Measurements from ENCODE around the gene ENPP1.

DNA sequence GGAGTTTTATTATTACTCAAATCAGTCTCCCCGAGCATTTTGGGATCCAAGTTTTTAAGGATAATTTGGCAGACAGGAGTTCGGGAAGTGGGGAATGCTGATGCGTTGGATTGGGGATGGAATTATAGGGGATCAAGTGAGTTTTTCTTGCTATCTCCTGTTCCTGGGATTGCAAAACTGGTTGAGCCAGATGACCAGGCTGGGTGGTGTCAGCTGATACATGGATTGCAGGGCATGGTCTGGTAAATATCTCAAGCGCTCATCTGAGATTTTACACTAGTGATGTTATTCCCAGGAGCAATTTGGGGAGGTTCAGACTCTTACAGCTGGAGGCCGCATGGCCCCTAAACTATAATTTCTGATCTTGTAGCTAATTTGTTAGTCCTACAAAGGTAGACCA, 54.7 kb downstream of the ENPP1 start:
- no peak for TF ChIP-seq TAF1 (IDR thresholded peaks at IDR 0.05; ENCODE audit: low read depth, low read length)
- no peak for TF ChIP-seq PAX5 (IDR thresholded peaks at IDR 0.05; ENCODE audit: insufficient read depth, low read length, severe bottlenecking)
- TF ChIP-seq POLR2AphosphoS5 (IDR thresholded peaks at IDR 0.05; ENCODE audit: low read depth, low read length), result no peak
